ENCODE measurements around the gene PPAN.

Gene PPAN

GRCh38 chr19:10106100-10106936, at the start of gene PPAN:
TSS of gene PPAN (plus strand) at chr19:10106362. CDS start at chr19:10106395, 33 bp downstream.
- DNase-seq (ENCODE audit: low read depth), result peak; percentile 96

GRCh38 chr19:10061717-10062310, 44.3 kb upstream of the PPAN start:
- no peak for DNase-seq (ENCODE audit: low read depth)

- DNase-seq (ENCODE audit: low read depth), result no peak
Observed at GRCh38 chr19:10068205-10068604, 38.0 kb upstream of the PPAN start.

- peak; percentile 17 for DNase-seq (ENCODE audit: low read depth)
Observed at GRCh38 chr19:10069046-10069445, 37.1 kb upstream of the PPAN start.

- DNase-seq (ENCODE audit: low read depth), result no peak
Observed at GRCh38 chr19:10070730-10071446, 35.3 kb upstream of the PPAN start.

GRCh38 chr19:10074153-10074552, 32.0 kb upstream of the PPAN start:
- no peak for DNase-seq (ENCODE audit: low read depth)

- DNase-seq (ENCODE audit: low read depth), result no peak
Observed at GRCh38 chr19:10076535-10076934, 29.6 kb upstream of the PPAN start.

GRCh38 chr19:10078329-10078728, 27.8 kb upstream of the PPAN start:
- no peak for DNase-seq (ENCODE audit: low read depth)

GRCh38 chr19:10079031-10079453, 27.1 kb upstream of the PPAN start:
- no peak for DNase-seq (ENCODE audit: low read depth)

GRCh38 chr19:10083911-10084310, 22.3 kb upstream of the PPAN start:
- no peak for DNase-seq (ENCODE audit: low read depth)

- DNase-seq (ENCODE audit: low read depth), result no peak
Observed at GRCh38 chr19:10084803-10085202, 21.4 kb upstream of the PPAN start.

- DNase-seq (ENCODE audit: low read depth), result peak; percentile 44
Observed at GRCh38 chr19:10085641-10086590, 20.2 kb upstream of the PPAN start, which contains the start of gene SHFL. TSS of gene SHFL (plus strand) at chr19:10086317. CDS start at chr19:10086428, 111 bp downstream.

GRCh38 chr19:10086591-10087192, 19.5 kb upstream of the PPAN start:
- DNase-seq (ENCODE audit: low read depth), result no peak

- DNase-seq (ENCODE audit: low read depth), result no peak
Observed at GRCh38 chr19:10087296-10088061, 18.7 kb upstream of the PPAN start.

- no peak for DNase-seq (ENCODE audit: low read depth)
Observed at GRCh38 chr19:10088949-10089554, 17.1 kb upstream of the PPAN start.

- DNase-seq (ENCODE audit: low read depth), result no peak
Observed at GRCh38 chr19:10089801-10090375, 16.3 kb upstream of the PPAN start.

- DNase-seq (ENCODE audit: low read depth), result no peak
Observed at GRCh38 chr19:10091370-10091687, 14.8 kb upstream of the PPAN start.

GRCh38 chr19:10091895-10092641, 14.1 kb upstream of the PPAN start:
- no peak for DNase-seq (ENCODE audit: low read depth)
